Pons (tissue), 1 donor: ENCODE results near the gene RAX2.

ENCODE experiments used
- DNase-seq: peaks from one replicate; pipeline ENCODE4 v3.0.0-alpha.2; 2016; ENCODE audit warnings: low spot score

RAX2 gene

GRCh38 chr19:3725640-3726310 lies 46.3 kb downstream of the RAX2 start:
- DNase-seq, result no peak

GRCh38 chr19:3725121-3725520 lies 46.9 kb downstream of the RAX2 start:
- DNase-seq, result no peak

GRCh38 chr19:3723883-3724282 lies 48.1 kb downstream of the RAX2 start:
- DNase-seq, result no peak

- DNase-seq, result no peak
Observed at GRCh38 chr19:3723110-3723488, 48.9 kb downstream of the RAX2 start.

- no peak for DNase-seq
Observed at GRCh38 chr19:3722443-3723109, 49.5 kb downstream of the RAX2 start.

GRCh38 chr19:3721887-3722442 lies 50.1 kb downstream of the RAX2 start:
- DNase-seq, result no peak

- no peak for DNase-seq
Observed at GRCh38 chr19:3721131-3721886, 50.7 kb downstream of the RAX2 start.

- no peak for DNase-seq
Observed at GRCh38 chr19:3720349-3720917, 51.6 kb downstream of the RAX2 start.

GRCh38 chr19:3719868-3720267 lies 52.2 kb downstream of the RAX2 start:
- DNase-seq, result no peak
